G401 (cell line): ENCODE measurements around the gene P3H4. TPM values are rescaled to one million over a fixed set of nuclear protein-coding genes. Genes with fewer than 3 reads are reported as not detected.

Source experiments
- DNase-seq: peaks from one replicate; pipeline ENCODE4 v3.0.0-alpha.2; 2015; ENCODE audit warnings: low spot score
- in situ Hi-C: cut with HindIII; loops from 2 replicates; pipeline ENCODE4 v1.10.0; 2016; ENCODE audit warnings: low sequenced_read_pairs, mixed read lengths
- total RNA-seq: library from RNA; depleted of rRNA; stranded (reverse); fragments of >200 nt; shearing (Covaris generic); gene quantifications from 2 replicates; pipeline ENCODE4 v1.2.3, GENCODE V29; 2014

The P3H4 gene
- total RNA-seq, 1 experiment from 2014 or later = 40.4 TPM

- no peak for DNase-seq
- in situ Hi-C loops = no loop called here
These were observed 36.1 kb downstream of the P3H4 start for GRCh38 chr17:41775394-41776226.

GRCh38 chr17:41773731-41774193, 38.0 kb downstream of the P3H4 start:
- DNase-seq = no peak
- in situ Hi-C loops = no loop called here

DNA sequence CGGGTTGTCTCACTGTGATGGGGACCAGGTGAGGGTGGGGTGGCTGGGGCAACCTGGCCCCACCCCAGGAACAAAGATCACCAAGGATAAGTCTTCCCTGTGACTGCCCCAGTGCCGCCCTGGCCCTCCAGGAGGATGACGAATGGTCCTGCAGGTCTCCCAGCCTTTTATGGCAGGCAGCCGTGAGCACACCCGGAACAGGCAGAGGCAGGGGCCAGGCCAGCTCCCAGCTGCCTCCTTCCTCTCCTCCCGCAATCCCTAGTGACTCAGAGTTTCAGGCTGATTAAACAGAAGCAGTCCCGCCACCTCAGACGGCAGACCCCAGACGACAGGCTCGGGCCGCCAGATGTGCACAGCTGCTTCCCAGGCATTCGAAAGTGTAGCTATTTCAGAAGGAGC, 38.6 kb downstream of the P3H4 start:
- in situ Hi-C loops = no loop called here
- no peak for DNase-seq

- in situ Hi-C loops = no loop called here
- no peak for DNase-seq
These were observed 39.1 kb downstream of the P3H4 start for GRCh38 chr17:41772586-41773189.

GRCh38 chr17:41772218-41772585, 39.5 kb downstream of the P3H4 start:
- in situ Hi-C loops = no loop called here
- no peak for DNase-seq

DNA sequence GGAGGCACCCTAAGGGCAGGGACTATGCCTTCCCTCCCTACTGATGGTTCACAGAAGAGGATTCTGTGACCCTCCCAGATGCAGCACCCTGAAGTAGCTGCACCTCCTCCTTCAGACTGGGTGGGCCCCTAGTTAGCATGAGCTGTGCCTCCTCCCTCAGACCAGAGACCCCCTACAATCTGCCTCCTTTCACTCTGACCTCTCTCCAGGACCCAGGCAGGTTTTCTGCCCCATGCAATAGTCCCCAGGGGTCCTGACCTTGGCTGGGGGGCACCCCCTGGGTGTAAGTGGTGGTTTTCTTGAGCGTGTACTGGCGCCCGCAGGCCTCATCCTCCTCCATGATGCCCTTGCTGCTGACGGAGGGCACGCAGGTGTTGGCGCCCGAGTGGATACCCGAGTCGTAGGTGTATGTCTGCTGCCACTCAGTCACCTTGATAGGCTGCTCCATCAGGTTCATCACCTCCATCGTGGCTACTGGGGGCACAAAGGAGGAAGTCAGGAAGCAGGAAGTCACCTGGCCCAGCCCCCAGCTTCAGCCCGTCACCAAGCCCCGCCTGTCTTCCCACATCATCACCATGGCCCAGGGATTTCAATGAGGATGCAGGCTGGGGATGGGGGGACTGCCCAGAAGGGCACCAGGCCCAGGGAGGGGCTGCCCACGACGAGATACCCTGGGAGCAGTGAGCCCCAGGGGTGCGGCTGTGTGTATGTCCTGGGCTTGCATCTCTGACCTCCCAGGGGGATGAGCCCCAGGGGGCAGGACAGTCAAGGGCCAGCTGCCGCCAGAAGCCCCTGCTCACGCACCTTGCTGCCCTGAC, 40.2 kb downstream of the P3H4 start:
- no peak for DNase-seq
- in situ Hi-C loops = no loop called here

- in situ Hi-C loops = no loop called here
- DNase-seq = no peak
These were observed 41.8 kb downstream of the P3H4 start for GRCh38 chr17:41769985-41770384.

DNA sequence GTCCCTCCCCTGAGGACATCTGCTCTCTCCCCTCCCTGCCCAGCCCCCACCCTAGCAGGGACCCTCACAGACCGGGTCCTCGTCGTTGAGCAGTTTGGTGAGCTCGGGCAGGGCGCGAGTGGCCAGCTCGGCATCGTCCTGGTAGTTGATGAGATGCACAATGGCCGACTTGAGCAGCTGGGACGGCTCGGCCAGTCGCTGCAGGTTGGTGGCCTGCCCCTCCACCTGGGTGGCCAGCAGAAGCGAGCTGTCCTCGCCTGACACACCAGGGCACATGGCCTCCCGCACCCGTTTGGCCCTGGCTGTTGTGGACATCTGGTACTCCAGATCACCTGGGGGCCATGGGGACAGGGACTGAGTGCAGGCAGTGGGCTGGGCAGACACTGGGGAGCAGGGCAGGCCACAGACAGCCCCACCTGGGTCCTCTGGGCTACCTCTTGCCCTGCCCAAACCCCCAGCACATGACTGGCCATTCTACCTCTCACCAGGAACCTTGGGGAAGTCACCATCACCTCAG, 42.3 kb downstream of the P3H4 start:
- in situ Hi-C loops = no loop called here
- no peak for DNase-seq

DNA sequence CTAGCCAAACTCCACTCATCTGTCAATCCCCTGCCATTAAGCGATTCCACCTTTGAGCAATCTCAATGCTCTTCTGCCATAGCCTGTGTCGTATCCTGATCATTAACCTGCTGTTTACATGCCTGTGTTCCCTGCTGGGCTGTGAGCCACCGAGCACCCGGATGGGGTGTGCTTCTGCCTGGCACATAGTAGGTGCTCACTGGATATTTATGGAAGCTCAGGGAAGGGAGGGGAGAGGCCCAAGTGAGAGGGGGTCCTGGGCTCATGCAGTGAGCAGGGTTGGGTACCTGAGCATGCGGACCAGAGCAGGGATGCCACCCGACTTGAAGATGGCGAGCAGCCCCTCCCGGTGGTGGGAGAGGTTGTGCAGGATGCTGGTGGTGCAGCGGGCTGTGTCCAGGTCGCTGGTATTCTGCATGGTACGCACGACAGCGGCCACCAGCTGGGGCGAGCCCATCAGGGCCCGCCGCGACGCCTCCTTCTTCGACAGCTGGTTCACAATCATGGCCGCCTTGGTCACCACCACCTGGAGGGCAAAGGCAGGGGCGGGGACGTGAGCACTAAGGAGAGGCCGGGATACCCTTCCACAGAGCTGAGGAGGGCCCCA, 43.0 kb downstream of the P3H4 start:
- in situ Hi-C loops = no loop called here
- no peak for DNase-seq

DNA sequence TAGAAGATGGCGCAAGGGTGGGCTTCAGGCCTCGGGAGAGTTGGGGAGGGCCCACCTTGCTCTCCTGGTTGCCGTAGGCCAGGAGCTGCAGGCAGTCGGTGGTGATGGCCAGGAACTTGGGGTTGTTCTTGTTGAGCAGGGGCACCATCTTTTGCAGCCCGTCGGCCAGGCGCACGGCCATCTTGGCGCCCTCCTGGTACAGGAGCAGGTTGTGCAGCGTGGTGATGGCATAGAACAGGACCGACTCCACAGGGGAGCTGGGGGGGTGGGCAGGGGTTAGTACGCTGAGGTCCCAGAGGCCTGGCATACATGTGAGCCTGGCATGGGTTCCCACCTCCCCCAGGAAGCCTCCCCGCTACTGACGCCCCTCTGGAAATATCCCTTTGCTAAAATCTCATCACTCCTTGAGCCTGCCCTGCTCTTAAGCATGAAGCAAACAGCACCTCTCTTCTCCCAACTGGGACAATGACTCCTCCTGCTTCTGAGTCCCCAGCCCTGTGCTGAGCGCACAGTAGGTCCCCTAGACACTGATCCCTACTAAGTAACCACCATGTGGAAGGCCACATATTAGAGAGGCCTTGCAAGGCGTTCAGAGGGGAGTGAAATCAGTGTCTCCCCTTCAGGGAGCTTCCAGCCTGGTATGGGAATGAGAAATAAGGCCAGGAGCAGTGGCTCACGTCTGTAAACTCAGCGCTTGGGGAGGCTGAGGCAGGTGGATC, 44.3 kb downstream of the P3H4 start:
- no peak for DNase-seq
- in situ Hi-C loops = no loop called here

DNA sequence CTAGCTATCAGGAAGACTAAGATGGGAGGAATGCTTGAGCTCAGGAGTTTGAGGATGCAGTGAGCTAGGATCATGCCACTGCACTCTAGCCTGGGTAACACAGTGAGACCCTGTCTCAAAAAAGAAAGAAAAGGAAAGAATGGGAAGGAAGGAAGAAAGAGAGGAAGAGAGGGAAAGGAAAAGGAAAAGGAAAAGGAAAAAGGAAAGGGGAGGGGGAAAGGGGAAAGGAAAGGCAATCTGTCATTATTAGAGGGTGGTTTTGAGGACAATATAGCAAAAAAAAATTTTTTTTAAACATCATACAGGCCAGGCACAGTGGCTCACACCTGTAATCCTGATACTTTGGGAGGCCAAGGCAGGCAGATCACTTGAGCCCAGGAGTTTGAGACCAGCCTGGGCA, 45.6 kb downstream of the P3H4 start:
- in situ Hi-C loops = no loop called here
- DNase-seq = no peak

DNA sequence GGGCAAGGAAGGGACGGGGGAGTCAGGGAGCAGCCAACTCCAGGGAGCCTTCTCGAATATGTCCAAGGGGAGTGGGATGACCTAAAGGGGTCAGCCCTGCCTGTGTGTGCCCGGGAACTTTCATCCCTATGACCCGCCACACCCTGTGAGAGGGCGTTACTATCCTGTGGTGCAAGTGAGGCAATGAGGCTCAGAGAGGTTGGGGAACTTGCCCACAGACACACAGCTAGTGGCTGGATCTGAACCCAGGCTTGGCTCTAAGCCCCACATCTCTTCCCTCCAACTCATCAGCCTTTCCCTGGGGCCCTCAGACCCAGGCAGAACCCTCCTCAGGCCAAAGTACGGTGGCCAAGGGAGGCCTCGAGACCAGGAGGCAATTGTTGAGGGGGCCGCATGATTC, 48.4 kb downstream of the P3H4 start:
- in situ Hi-C loops = no loop called here

GRCh38 chr17:41762841-41763240, 48.9 kb downstream of the P3H4 start:
- DNase-seq = no peak
- in situ Hi-C loops = no loop called here

More for the DNA sequence above, 48.4 kb downstream of the P3H4 start:
- no peak for DNase-seq

DNA sequence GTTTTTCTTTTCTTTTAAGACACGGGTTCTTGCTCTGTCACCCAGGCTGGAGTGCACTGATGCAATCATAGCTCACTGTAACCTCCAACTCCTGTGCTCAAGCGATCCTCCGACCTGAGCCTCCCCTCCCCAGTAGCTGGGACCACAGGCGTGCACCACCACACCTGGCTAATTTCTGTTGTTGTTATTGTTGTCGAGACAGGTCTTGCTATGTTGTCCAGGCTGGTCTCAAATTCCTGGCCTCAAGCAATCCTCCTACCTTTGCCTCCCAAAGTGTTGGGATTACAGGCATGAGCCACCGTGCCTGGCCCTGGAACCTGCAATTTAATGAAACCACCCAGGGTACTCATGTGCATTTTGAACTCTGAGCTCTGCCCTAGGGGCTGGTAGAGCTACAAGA, 49.4 kb downstream of the P3H4 start:
- DNase-seq = no peak
- in situ Hi-C loops = no loop called here

- no peak for DNase-seq
- in situ Hi-C loops = no loop called here
These were observed 50.9 kb downstream of the P3H4 start for GRCh38 chr17:41760878-41761277.

DNA sequence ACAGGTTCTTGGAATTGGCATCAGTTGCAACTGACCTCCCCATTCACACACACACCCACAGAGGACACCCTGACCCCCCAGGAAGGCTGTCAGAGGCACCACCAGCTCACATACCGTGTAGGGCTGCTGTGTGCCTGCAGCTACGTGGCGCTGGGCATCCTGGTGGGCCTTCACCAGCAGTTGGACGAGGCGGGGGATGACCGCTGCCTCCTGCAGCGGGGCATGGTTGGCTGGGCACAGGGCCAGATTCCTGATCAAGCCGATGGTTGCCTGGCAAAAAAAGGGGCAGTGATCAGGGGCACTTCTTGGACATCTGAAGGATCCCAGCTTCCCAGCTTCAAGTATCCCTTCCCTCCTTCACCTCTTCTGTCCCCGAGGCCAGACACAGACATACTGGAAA, 53.1 kb downstream of the P3H4 start:
- in situ Hi-C loops = no loop called here
- no peak for DNase-seq

DNA sequence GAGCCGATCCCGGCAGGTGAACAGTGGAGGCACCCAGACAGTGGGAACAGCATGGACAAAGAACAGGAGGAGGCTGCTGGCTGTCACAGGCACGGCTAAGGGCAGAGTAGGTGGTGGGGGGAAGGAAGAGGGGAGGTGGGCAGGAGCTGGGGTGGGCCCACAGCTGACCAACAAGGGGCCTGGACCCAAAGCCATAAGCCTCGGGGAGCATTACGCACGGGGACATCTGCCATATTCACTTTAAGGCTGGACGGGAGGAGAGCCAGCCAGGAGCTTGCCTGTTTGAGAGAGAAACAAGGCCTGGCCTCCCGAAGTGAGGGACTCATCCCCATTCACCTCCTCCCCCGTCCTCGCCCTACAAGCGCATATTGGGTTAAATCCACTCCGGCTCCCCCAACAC, 57.7 kb downstream of the P3H4 start:
- in situ Hi-C loops = no loop called here
- no peak for DNase-seq
